Stimulated activated CD4-positive, alpha-beta T cell treated with anti-CD3 and anti-CD28 coated beads, TNF-alpha, amount 100 ng/mL, for 24 hours (primary cell): ENCODE measurements around the gene AGA.

Source experiments
- DNase-seq, 3 experiments: peaks; one replicate each; pipeline ENCODE4 v3.0.0-alpha.2; 2020; ENCODE audit warnings: low read depth in 3 of 3

Gene AGA

DNA sequence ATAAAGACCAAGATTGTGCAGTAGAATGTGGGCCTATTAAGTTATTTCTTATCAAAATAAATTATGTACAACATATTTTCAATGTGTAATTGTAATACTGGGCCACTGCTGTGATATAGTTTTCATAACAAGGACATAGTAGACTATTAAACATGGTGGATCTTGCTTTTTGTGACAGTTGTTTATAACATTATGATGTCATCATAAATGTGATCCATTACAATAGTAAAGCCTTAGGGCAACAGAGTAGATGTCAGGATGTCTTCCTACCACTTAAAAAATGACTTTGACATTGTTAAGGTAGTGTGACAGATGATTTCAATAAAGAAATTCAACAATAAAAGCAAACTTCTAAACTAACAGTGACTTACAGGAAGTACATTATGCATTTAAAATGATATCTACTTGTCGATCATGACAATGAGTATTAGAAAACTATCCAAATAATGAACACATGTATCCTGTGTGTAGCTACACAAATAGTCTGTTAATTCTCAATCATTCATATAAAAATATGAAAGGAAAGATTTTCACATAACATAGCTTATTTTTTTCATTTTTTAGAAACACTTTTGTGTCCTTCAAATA lies 5.3 kb upstream of the AGA start:
- no peak for DNase-seq

- no peak for DNase-seq
Observed at GRCh38 chr4:177446586-177446985, 4.3 kb upstream of the AGA start.

GRCh38 chr4:177444911-177445736 lies 2.9 kb upstream of the AGA start:
- no peak for DNase-seq

DNA sequence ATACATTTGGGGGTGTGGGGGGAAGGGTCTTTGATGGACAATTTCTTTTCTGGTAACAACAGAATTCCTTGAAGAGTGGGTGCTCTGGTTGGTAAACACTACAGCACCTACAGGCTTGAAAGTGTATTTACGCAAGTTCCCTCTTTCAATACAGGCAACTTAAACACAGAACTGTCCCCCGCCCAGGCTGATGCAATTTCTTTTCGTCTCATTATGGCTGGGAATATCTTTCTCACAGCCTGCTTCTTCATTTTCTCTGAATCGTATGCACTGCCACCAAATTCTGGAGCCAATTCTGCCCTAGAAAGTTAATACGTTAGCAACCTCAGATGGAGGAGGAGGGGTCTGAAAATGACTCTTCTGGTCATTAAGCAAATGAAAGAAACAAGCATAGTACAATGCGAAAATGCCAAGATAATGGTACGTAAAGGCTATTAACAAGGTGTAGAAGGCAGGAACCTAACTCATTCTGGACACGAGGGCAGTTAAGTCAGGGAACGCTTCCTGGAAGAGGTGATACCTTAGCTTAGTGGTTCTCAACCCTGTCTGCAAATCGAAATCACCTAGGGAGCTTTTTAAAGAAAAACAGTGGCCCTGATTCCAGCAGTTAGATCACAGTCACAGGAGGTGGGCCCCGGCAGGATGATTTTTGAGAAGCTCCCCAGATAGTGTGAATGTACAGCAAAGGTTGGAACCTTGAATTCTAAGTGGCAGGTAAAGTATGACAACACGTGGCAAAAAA lies 1.0 kb downstream of the AGA start:
- no peak for DNase-seq

- no peak for DNase-seq
Observed at GRCh38 chr4:177436456-177436855, 5.8 kb downstream of the AGA start.

- no peak for DNase-seq
Observed at GRCh38 chr4:177434667-177435066, 7.6 kb downstream of the AGA start.

- no peak for DNase-seq
Observed at GRCh38 chr4:177427192-177427591, 15.0 kb downstream of the AGA start.

DNA sequence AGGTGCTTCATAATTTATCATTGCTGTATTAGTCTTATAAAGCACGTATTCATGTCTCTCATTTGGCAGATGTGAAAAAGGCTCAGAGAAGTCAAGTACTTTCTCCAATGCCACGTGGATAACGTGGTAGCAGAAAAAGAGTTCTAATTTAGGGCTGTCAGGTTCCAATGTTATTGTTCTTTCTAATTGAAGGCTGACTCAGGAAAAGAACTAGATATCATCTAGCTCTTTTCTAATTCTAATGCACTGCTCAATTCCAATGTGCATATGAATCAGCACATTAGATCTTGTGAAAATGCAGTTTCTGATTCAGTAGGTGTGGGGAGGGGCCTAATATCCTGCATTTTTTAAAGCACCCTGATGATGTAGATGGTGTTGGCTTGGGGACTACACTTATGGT lies 22.8 kb downstream of the AGA start:
- no peak for DNase-seq

GRCh38 chr4:177413656-177414055 lies 28.6 kb downstream of the AGA start:
- DNase-seq = no peak

DNA sequence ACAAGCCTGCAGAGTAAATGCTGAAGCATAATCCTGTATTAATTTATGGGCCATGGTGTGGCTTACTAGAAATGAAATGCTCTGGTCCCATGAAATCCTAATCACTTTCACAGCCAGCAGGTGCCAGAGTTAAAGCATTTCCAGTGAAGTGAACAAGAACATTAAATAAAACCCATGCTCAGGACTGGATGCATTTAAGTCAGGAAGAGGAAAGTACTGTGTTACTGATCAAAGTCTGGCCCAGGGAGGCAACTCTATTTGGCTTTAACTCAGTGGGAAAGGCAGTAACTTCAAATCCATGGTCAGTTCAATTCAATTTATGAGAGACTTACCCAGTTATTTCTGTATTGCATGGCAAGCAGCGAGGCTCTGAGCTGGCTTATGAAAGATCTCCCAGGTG lies 29.2 kb downstream of the AGA start:
- no peak for DNase-seq

DNA sequence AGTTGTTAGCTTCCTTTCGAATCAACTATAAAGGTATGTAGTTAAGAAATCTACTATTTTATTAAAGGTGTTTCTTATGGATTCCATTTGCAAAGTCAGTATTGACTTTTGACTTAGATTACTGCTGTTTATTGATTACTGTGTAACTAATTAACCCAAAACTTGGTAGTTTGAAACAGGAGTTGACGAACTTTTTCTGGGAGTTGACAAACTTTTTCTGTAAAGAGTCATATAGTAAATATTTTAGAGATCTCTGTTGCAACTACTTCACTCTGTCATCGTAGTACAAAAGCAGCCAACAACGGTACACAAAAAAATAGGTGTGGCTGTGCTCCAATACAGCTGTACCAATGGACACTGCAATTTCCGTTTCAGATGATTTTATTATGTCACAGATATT lies 30.2 kb downstream of the AGA start:
- no peak for DNase-seq

- DNase-seq = no peak
Observed at GRCh38 chr4:177410566-177410965, 31.7 kb downstream of the AGA start.

DNA sequence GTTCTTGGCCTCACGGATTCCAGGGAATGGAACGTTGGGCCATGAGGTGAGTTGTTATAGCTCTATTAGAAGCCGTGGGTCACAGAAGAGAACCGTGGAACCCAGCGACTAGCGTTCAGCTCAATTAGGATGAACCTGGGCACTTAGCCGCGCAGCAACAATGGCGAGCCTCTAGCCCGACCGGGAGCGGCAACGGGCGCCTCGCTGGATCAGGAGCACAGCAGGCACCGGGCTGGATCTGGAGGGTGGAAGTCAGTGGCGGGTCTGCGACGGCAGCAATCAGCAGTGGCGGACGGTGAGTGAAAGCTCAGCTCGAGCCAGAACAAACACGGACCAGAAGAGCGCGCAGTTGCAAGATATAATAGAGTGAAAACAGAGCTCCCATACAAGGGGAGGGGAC lies 34.2 kb downstream of the AGA start:
- no peak for DNase-seq

DNA sequence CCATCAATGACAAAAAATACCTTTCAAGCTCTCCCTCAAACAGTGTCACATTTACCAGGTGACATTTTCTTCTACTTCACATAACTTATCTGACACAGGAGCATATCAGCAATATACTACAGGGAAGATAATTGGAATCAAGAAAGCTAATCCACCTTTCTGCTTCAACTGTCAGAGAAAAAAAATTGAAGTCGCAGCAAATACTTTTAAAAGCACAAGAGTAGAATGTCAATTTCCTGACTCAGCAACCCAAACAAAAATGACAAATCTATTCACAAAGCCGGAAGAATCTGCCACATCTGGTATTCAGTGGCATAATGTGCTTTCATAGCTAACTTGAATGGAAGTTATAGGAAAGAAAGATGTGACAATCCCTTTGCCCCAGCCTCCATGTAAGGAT lies 36.7 kb downstream of the AGA start:
- DNase-seq = no peak

- no peak for DNase-seq
Observed at GRCh38 chr4:177404986-177405385, 37.3 kb downstream of the AGA start.

GRCh38 chr4:177404342-177404741 lies 37.9 kb downstream of the AGA start:
- no peak for DNase-seq

- DNase-seq = no peak
Observed at GRCh38 chr4:177403746-177404145, 38.5 kb downstream of the AGA start.

- no peak for DNase-seq
Observed at GRCh38 chr4:177401658-177402273, 40.5 kb downstream of the AGA start.

DNA sequence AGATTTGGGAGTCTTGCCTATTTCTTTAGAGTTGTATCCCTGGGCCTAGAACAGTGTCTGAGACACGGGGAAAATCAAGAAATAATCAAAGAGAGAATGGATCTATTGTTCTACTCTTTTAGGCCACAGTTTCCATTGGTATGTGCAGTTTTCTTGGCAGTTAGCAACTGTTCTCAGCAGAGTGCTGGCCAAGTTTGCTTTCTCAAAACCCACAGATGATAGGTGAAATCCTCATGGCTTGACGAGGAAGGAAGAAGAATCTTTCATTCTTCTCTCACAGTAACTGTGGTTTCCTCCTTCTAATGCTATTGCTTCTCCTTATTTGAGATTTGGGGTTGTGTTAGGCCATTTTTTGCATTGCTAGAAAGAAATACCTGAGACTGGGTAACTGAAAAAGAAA lies 42.2 kb downstream of the AGA start:
- no peak for DNase-seq

DNA sequence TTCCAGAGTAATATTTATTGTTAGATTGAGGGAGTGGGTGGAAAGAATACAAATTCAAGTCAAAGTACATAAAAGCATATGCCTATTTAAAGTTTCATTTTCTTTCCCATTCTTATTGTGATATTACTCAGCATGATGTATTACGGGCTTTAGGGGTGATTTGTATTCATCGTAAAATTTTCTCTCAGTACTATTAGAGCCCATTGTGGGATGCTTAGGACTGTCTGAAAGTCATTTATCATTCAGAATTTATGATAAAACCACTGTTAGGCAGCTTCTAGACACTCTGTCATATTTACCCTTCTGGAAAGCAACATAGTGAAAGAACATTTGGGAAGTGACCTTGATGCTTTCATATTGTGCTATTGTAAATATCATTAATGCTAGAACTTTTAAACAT lies 45.9 kb downstream of the AGA start:
- DNase-seq = no peak

DNA sequence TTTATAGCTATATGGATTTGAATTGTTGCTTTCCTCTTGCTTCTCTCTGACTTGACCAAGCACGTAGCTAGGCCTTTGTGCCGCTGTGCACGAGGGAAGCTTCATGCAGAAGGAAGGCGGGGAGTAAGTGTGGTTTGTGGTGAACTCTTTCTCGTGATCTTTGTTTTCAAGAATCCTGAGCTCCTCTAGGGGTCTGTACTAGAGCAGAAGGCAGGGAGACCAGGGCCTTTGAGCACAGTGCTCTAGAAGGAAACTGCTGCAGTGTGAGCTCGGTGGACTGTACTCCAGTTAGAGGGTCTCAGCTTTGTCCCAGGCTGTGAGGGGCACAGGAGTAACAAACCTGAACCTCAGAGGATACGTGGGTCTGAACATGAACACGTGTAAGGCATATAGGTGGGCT lies 49.0 kb downstream of the AGA start:
- DNase-seq = no peak

- DNase-seq = no peak
Observed at GRCh38 chr4:177391953-177392352, 50.3 kb downstream of the AGA start.

DNA sequence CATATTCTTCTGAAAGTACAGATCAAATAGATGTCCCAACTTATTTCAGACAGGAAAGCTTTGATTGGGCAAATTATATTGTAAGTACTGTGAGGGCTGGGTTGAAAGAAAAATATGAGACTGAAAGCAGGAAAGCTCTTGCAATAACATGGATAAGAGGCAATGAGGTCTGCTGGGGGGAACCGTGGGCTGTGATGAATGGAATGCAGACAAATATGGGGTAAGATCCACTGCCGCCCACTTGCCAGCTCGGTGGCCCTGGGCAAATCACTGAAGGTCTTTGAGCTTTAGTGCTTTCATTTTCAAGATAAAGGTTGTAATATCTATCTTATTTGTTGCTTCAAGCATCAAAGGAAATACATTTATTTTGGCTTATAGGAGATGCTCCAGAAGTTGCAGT lies 51.0 kb downstream of the AGA start:
- no peak for DNase-seq
